ENCODE measurements around the gene WDR54.

- peak in 5 of 7 experiments; percentile 13 to 52 (median 38) for TF ChIP-seq CTCF (IDR thresholded peaks at IDR 0.05)
- TF ChIP-seq POLR2A (IDR thresholded peaks at IDR 0.05): peak; percentile 75 to 96 (median 92)
Observed at GRCh38 chr2:74441690-74442482, 20.4 kb downstream of the WDR54 start, which contains the start of gene RTKN.

Data from body of pancreas (tissue), 4 donors.